GM12892 (cell line): ENCODE measurements around the gene SOCS3.

Source experiments
- DNase-seq: peaks from one replicate; pipeline ENCODE4 v3.0.0; 2011; ENCODE audit not compliant: insufficient read length
- FAIRE-seq: peaks from 2 replicates; lab custom pipeline; 2011; peaks lifted over from hg19 to GRCh38; lab: Jason Lieb, UNC
- POLR2A ChIP-seq: IDR thresholded peaks from 2 replicates; pipeline ENCODE4 v1.6.1; 2011; ENCODE audit warnings: low read depth, low read length, control low read depth
- POLR2AphosphoS5 ChIP-seq: IDR thresholded peaks from 2 replicates; pipeline ENCODE4 v1.6.1; 2011; ENCODE audit warnings: low read depth, low read length, control low read depth
- TAF1 ChIP-seq: IDR thresholded peaks from 2 replicates; pipeline ENCODE4 v1.6.1; 2011; ENCODE audit warnings: low read depth, mild to moderate bottlenecking, control low read depth, low read length, borderline replicate concordance

Gene SOCS3

DNA sequence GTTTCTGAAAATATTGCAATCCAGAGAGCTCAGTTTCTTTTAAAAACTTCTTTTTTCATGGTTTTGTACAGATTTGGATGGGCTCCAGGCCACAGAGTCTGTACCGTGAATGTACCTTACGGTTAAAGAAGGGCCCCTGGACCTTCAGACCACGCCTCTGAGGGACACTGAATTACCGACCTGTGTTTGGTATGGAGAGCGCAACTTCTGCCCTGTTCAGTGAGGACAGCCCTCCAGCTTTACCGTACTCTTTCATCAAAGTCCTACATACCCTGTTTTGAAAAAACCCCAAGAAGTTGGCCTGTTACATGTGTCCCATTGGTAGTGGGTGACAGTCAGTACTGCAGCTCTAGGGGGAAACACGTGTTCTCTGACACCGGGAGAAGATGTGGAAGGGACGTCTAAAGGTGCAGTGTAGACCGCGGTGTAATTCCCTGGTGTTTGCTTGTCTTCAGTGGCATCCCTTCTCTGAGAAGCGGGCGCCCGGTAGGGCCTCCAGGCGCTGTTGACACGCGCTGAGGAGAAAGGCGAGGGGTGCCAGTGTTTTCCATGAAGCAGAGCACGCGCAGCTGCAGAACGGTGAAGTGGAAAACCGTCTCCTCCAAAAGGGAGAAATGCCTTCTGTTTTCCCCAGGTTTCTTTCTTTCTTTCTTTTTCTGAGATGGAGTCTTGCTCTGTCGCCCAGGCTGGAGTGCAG lies 24.8 kb upstream of the SOCS3 start:
- peak; percentile 67 for FAIRE-seq
- DNase-seq = no peak
- TF ChIP-seq TAF1 = no peak
- no peak for TF ChIP-seq POLR2A
- no peak; the same call in 1 of the 2 replicates for TF ChIP-seq POLR2AphosphoS5

DNA sequence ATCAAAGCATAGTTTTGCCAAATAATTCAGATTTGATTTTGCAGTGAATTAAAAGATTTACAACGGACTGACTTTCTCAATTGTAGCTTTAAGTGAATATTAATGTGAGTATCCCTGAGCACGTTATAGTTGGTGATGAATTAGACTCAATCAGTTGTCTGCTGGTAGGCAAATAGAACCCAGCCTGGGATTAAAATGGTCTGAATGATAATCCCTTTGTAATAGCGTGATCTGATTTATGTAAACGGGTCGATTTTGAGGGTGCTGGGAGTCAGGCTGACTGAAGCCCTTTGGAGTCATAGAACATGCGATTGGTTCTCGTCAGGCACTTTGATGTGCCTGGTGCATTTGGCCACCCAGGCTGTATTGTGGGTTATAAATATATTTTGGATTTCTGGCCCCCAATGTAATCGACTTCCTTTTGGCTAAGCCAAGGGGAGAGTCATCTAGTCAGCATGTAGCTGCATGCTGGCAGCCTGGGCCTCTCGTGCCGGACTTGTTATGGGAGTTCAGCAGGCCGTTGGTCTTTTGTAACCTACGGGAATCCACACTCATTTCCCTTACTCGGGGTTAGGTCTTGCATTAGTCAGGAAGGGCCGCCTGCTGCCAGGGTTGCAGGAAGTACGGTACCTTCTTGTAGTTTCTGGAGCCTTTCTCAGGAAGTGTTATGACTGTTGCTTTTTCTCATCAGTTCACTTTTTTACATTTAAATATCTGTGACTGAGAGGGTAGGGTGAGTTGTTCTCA lies 24.0 kb upstream of the SOCS3 start:
- FAIRE-seq = peak; percentile 83
- peak; percentile 50 for DNase-seq
- no peak for TF ChIP-seq TAF1
- TF ChIP-seq POLR2AphosphoS5 = peak; percentile 35; the same call in 1 of the 2 replicates
- TF ChIP-seq POLR2A = peak; percentile 39; the same call in 1 of the 2 replicates

GRCh38 chr17:78381601-78382232 lies 21.8 kb upstream of the SOCS3 start:
- no peak for DNase-seq
- TF ChIP-seq POLR2AphosphoS5 (no peak), TAF1 (no peak), POLR2A (no peak)

GRCh38 chr17:78380370-78380769 lies 20.5 kb upstream of the SOCS3 start:
- no peak for DNase-seq
- no peak for TF ChIP-seq POLR2AphosphoS5

More at GRCh38 chr17:78381601-78382232, 21.8 kb upstream of the SOCS3 start:
- no peak for FAIRE-seq

GRCh38 chr17:78379131-78379491 lies 19.2 kb upstream of the SOCS3 start:
- FAIRE-seq (no peak), DNase-seq (no peak)
- TF ChIP-seq POLR2AphosphoS5 (no peak), POLR2A (no peak), TAF1 (no peak)

More at GRCh38 chr17:78380370-78380769, 20.5 kb upstream of the SOCS3 start:
- no peak for FAIRE-seq

- FAIRE-seq (peak; percentile 67), DNase-seq (peak; percentile 79)
- TF ChIP-seq POLR2AphosphoS5 (peak; percentile 51; the same call in 1 of the 2 replicates), POLR2A (peak; percentile 59; the same call in 1 of the 2 replicates), TAF1 (no peak; the same call in 1 of the 2 replicates)
These were observed 18.6 kb upstream of the SOCS3 start, which contains the start of gene PGS1 for GRCh38 chr17:78378225-78379130. Gene PGS1, plus strand, starts transcription at chr17:78378649. Its CDS starts 17 bp downstream, at chr17:78378666.

DNA sequence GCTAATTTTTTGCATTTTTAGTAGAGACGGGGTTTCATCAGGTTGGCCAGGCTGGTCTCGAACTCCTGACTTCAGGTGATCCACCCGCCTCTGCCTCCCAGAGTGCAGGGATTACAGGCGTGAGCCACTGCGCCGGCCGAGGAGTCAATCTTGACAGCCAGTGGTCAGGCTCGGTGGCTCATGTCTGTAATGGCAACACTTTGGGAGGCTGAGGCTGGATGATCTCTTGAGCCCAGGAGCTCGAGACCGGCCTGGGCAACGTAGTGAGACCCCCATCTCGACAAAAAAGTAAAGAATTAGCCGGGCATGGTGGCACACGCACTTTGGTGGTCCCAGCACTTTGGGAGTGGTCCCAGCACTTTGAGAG lies 18.0 kb upstream of the SOCS3 start:
- no peak for TF ChIP-seq POLR2AphosphoS5
- TF ChIP-seq TAF1 = no peak
- no peak for TF ChIP-seq POLR2A
- no peak for FAIRE-seq
- DNase-seq = no peak

DNA sequence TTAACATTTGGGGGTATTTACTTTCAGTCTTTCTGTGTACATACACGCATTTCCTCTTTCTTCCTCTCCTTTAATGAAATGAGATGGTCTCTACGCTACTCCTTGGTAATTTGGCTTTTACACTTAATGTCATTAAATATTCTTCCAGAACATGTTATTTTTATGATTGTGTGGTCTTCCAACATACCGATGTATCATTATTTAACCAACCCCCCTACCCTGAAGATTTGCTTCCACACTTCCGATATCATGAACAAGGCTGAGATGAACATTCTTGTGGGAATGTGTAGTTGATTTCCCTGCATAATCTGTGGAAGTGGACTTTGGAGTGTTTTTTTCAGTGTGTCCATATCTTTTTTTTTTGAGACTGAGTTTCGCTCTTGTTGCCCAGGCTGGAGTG lies 16.3 kb upstream of the SOCS3 start:
- FAIRE-seq (no peak), DNase-seq (no peak)
- TF ChIP-seq POLR2AphosphoS5 (no peak), POLR2A (no peak), TAF1 (no peak)

GRCh38 chr17:78375401-78376151 lies 15.7 kb upstream of the SOCS3 start:
- FAIRE-seq = no peak
- no peak for TF ChIP-seq TAF1
- TF ChIP-seq POLR2A = no peak
- TF ChIP-seq POLR2AphosphoS5 = no peak
- no peak for DNase-seq
